Smooth muscle cell of the brain vasculature (primary cell): Measurements from ENCODE around the gene ATPAF1.
"Not testable (repeated sequence)": the region's sequence is repeated elsewhere in the genome, so short reads cannot be mapped to it uniquely, and the experiment has no call there.

ENCODE experiments used
- DNase-seq: peaks from one replicate; pipeline ENCODE4 v3.0.0-alpha.2; 2012; ENCODE audit warnings: low read depth, low spot score

The ATPAF1 gene

DNA sequence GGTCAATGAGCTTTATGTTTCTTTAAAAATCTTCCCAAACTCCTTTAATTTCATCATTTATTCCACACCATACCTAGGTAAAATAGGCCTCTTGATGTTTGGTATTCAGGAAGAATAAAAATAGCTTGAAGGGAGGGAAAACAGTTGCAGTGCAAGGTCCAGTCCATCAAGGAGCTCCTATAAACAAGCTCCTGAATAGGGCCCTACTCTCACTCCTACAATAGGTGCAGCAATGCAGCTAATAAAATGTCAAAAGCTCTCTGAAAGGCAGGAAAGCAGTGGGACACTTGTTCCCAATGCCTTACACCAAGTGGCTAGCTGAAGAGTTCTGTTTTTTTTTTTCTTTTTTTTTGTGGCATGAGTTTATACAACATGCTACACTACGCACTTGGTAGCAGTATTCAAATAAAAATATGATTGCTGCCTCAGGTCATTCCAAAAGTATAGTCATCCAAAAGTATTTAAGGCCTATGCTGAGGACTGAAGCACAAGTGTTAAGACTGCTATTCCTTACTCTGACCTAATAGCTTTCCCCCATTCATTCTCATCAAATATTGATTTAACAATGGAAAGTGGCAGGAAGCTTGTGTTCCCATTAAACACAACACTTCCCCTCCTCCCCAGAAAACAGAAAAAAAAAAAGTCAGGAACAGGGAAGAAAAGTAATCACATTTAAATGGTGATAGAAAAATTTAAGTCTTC is 13.3 kb upstream of the ATPAF1 start:
- no peak for DNase-seq

- no peak for DNase-seq
Measured at GRCh38 chr1:46679789-46680573, 11.8 kb upstream of the ATPAF1 start.

GRCh38 chr1:46677339-46677738 is 9.2 kb upstream of the ATPAF1 start:
- DNase-seq: no peak

- no peak for DNase-seq
Measured at GRCh38 chr1:46676531-46676930, 8.4 kb upstream of the ATPAF1 start.

DNA sequence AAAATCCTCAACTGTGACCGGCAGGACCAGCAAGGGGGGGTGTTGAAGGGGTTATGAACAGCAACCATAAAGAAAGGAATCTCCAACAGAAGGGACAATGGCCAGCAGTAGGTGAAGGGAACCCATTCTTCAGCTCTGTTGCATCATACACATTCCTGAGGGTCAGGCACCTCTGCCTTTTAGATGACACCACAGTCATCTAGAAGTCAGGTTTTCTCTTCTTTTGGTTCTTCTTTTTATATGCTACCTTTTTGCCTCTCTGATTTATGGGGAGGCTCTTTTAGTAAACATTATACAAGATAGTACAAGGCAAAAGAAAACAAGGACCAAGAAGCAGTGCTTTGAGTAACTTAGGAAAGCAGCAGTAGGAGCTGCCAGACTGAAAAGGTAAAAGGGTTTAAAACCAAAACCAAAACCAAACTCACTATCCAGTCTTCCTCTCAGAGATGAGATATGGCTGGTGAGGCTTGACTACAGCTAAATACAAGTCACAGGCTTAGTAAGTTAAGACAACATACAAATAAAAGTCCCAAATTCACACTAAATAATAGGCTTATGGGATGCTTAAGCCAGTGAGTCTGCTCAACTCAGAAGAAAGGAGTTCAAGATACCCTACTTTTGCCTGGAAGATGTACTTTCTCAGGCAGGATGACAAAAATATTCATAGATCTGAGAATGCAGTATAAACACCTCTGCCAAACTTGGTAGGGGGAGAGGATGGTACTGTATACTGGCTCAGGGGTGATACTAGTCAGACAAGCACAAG is 7.6 kb upstream of the ATPAF1 start:
- DNase-seq: no peak

- DNase-seq: no peak
Measured at GRCh38 chr1:46673749-46674182, 5.6 kb upstream of the ATPAF1 start.

GRCh38 chr1:46672696-46673095 is 4.5 kb upstream of the ATPAF1 start:
- no peak for DNase-seq

- DNase-seq: no peak
Measured at GRCh38 chr1:46671554-46671953, 3.4 kb upstream of the ATPAF1 start, which contains the start of gene TEX38. Gene TEX38, plus strand, starts transcription at chr1:46671854. Its CDS starts 81 bp downstream, at chr1:46671935.

DNA sequence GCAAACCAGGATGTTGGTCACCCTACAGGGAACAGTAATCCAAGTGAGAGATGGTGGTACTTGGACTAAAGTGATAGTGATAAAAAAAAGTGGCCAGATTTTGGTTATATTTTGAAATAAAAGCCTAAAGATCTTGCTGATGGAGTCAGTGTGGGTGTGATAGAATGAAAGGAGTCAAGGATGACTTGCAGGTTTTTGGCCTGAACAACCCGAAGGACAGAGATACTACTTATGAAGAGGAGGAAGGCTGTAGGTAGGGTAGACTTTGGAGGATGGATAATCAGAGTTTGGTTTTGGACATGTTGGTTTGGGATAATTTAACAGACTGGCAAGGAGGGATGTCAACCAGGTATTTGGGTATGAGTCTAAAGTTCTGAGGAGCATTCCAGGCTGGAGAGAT is 2.0 kb upstream of the ATPAF1 start:
- no peak for DNase-seq

DNA sequence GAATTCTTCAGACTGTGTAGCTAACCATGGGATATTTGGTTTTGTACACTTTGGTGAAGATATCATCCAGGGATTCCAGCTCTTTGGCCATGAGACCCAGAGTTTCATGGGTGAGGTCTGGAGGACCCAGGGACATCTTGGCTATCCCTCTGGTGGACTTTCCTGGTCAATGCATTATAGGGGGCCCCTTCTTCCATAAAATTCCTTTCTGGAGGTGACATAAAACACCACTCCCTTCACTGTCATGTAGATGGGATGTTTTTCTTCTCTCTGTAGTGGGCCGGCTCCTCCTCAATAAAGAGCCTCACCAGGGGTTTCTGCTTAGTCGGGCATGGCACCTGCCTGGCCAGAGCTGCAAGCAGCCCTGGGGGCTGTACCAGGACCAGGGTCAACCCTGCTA is 2.2 kb downstream of the ATPAF1 start:
- DNase-seq: no peak

GRCh38 chr1:46662919-46663318 is 5.2 kb downstream of the ATPAF1 start:
- not testable (repeated sequence) for DNase-seq

- DNase-seq: not testable (repeated sequence)
Measured at GRCh38 chr1:46660116-46660515, 8.0 kb downstream of the ATPAF1 start.

GRCh38 chr1:46659307-46659870 is 8.8 kb downstream of the ATPAF1 start:
- DNase-seq: no peak

GRCh38 chr1:46657775-46658174 is 10.4 kb downstream of the ATPAF1 start:
- no peak for DNase-seq

DNA sequence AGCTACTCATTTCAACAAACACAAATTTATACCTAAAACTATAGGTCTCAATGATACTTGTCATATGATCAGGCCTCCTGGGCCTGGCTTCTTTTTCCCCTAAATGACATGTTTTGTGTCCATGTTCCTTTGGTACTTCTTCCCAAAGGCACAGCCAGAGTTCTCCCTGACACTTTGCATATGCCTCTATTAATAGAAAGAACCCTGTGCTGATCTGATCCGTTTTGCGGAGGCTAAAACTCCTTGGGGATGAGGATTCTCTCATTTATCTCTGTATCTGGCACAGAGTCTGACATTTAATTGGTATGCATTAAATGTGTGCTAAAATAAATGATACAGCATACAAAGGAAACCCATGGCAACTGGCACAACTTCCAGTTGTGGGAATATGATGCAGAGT is 11.5 kb downstream of the ATPAF1 start:
- no peak for DNase-seq

DNA sequence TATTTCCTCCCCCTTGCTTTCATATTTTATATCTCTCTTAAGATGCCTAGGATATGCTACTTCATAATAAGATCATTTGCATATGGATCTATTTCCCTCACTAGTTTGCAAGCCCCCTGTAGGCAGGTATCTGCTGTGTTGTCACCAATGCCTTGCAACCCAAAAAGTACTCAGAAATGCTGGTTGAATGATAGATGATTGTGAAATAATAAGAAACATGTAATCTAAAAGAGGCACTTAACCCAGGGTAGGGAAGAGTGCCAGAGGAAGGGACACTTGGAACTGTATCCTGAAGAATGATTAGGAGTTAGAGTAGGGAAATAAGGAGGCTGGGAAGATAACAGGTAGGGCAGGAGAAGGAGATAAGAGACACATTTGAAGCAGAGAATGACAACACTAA is 12.3 kb downstream of the ATPAF1 start:
- no peak for DNase-seq

GRCh38 chr1:46654698-46655097 is 13.5 kb downstream of the ATPAF1 start:
- DNase-seq: not testable (repeated sequence)

GRCh38 chr1:46654012-46654411 is 14.2 kb downstream of the ATPAF1 start:
- no peak for DNase-seq

DNA sequence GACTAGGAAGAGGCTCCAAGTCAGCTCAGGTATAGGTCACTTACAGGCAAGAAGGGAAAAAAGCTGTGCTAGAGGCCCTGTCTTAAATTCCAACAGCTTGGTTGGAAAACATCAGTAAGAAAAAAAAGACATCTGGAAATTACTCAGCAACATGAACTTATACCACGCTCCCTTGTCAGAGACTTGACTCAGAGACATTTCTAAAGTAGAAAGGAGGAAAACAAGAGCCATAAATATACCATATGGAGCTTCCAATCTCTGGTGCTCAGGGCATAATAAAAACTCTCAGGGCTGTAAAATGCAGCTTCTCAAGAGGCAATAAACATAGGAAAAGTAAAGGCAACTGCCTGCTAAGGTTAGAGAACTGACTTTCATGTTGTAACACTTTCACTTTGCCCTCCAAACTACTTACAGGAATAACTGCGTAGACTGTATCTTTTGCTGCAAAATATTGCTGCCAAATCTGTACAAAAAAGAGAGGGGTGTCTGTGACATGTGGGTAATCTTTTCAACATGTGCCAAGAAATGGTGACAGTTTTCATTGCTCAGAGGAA is 14.7 kb downstream of the ATPAF1 start:
- no peak for DNase-seq

DNA sequence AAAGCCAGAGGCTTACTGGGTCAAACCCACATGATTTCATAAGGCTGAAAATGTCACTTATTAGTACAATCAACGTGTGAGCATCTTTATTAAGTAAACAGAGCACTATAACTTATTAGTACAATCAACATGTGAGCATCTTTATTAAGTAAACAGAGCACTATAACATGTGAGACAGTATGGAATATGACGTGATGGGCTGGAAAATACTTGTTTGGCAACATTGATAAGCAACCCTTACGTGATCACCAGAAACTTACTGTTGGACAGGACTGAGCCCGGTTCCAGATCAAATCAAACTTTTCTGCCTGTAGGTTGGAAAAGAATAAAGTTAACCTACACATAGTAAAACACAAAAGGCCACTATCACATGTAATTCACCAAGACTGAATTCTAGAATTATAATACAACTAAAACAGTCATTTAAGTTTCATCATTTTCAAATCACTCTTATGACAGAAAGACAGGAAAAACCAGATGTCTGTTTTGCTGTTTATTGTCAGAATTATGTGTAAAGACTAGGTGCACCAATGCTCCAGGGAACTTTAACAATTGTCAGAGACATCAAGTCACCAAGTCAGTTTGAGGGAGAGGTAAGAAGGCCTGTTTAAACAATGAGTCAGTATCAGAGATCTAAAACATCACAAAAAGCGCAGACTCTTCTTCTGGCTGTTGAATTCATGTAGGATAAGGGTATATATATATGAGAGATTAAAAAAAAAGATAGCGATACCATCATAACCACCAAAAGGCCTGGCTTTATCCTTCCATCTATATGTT is 15.7 kb downstream of the ATPAF1 start:
- DNase-seq: no peak

- not testable (repeated sequence) for DNase-seq
Measured at GRCh38 chr1:46651152-46651551, 17.0 kb downstream of the ATPAF1 start.
